Fibroblast of mammary gland (primary cell): ENCODE results near the gene MME.
A peak's percentile ranks its signal among the peaks of the same experiment; 100 is the strongest.

Experiments
- DNase-seq: peaks from one replicate; pipeline ENCODE4 v3.0.0-alpha.2; 2010; ENCODE audit warnings: low read depth
- H3K4me3 ChIP-seq: 2 replicates; pipeline ENCODE4 v1.5.1; 2011; ENCODE audit warnings: low read depth, mild to moderate bottlenecking, low read length, moderate library complexity; ENCODE audit not compliant: control insufficient read depth
- TF ChIP-seq, protein P1 (sequence below): conservative IDR thresholded peaks from 2 replicates; pipeline ENCODE4 v1.5.1; 2011; ENCODE audit warnings: low read depth, low read length, inconsistent platforms; ENCODE audit not compliant: control insufficient read depth, insufficient read depth

MME gene

DNA sequence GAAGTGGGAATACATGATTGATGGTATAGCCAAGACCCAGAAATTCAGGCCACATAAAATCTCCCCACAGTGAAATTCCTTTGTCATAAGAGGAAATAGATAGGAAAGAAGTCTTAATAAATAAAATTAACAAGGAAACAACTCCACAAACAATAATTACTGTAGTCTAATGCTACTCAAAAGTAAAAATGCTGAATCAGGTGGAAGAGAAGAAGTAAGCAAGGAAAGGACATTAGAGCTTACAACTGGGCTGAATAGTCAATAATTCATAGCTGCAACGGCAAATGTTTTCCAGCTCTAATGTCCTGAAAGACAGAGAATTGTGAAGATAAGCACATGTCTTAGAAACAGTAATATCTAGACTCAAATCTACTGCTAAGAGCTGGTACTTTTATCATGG, 149.0 kb downstream of the MME start:
- TF ChIP-seq, protein P1, sequence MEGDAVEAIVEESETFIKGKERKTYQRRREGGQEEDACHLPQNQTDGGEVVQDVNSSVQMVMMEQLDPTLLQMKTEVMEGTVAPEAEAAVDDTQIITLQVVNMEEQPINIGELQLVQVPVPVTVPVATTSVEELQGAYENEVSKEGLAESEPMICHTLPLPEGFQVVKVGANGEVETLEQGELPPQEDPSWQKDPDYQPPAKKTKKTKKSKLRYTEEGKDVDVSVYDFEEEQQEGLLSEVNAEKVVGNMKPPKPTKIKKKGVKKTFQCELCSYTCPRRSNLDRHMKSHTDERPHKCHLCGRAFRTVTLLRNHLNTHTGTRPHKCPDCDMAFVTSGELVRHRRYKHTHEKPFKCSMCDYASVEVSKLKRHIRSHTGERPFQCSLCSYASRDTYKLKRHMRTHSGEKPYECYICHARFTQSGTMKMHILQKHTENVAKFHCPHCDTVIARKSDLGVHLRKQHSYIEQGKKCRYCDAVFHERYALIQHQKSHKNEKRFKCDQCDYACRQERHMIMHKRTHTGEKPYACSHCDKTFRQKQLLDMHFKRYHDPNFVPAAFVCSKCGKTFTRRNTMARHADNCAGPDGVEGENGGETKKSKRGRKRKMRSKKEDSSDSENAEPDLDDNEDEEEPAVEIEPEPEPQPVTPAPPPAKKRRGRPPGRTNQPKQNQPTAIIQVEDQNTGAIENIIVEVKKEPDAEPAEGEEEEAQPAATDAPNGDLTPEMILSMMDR, result no peak
- no peak for DNase-seq

DNA sequence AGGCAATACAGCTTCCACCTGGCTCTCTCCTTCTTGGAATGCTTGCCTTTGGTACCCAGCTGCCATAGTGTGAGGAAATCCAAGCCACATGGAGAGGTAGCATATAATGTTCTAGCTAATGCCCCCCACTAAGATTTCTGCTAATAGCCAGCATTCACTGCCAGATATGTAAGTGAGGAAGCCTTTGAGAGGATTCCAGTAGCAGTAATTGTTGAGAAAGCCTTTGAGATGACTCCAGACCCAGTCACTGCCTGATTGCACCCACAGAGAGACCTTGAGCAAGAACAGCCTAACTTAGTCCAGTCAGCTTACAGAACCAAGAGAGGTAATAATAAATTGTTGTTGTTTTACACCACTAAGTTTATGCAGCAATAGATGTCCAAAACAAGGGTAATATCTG, 150.3 kb downstream of the MME start:
- DNase-seq, result peak; percentile 98
- TF ChIP-seq, protein P1, result no peak
- no peak overlapping the region for H3K4me3 ChIP-seq

More for the DNA sequence above, 149.0 kb downstream of the MME start:
- no peak overlapping the region for H3K4me3 ChIP-seq

DNA sequence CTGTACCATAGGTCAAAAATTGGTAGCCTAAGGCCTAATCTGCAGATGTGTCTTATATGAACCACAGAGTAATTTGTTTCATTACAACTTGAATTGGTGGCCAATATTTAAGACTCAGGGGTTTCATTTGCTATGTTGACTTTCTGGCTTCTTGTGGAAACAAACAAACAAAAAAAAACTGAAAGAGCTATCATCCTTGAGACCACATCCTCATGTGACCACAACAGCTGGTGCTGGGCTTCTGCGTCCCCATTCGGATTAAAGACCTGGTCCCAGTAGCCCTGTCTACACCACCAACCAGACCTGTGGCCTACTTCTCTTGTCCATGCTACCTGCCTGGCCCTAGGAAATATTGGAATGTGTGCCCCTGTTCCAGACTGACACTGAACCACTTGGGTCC, 151.7 kb downstream of the MME start:
- no peak for DNase-seq
- H3K4me3 ChIP-seq, result no peak overlapping the region
- TF ChIP-seq, protein P1, result no peak

DNA sequence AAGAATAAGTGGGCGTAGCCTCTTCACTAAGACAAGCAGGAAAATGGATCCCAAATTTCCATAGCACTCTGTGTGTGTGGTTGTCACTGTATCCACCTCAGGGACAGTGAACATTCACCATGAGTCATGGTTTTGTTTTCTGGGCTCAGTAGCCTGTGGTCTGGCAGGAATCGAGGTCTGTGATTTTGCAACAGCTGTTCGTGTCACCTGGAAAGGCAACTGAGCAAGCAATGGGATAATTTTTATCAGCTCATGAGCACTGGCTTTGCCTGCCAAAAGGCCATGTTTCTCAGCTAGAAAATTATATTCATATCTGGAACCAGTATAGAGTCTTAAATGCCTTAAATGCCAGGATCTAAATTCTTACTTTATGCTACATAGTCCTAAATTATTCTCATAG, 152.5 kb downstream of the MME start:
- TF ChIP-seq, protein P1, result no peak
- peak; percentile 99 for DNase-seq
- H3K4me3 ChIP-seq, result no peak overlapping the region

DNA sequence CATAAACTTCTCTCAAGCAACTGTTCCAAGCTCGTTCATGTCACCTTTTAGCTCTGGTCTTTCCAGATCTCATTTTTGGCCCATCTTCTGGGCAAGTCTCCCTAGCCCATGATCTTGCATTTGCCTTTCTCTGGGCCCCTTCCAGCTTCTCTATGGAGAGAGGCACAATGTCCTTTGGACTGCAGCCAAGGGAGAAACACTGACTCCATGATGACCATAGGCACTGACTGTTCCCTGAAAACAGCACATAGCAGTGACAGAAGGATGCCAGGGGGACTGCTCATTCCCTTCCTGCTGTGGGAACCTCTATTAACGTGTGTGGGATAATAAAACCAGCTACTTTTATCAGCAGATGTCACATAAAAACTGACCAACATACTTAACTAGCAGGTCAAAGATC, 153.1 kb downstream of the MME start:
- peak; percentile 99 for DNase-seq
- TF ChIP-seq, protein P1, result no peak
- H3K4me3 ChIP-seq, result no peak overlapping the region
